Prostate gland (tissue), 2 donors: ENCODE results near the gene RANGRF.

Source experiments
- CTCF ChIP-seq, 4 experiments: fragments of 200-600 bp in 2 of 4; fragments of 450-650 bp in 2 of 4; sonication (generic) in 2 of 4; IDR thresholded peaks; 1 replicate in 3 of 4; 2 replicates in 1 of 4; pipeline ENCODE4 v1.5.1; 2016 to 2019; ENCODE audit warnings: antibody characterized with exemption in 4 of 4, mild to moderate bottlenecking in 2 of 4, moderate library complexity in 2 of 4
- POLR2A ChIP-seq: fragments of 450-650 bp; IDR thresholded peaks from one replicate; pipeline ENCODE4 v1.6.1; 2016; ENCODE audit warnings: antibody characterized with exemption, mild to moderate bottlenecking

GRCh38 chr17:8337802-8338752 lies 49.6 kb downstream of the RANGRF start:
- TF ChIP-seq POLR2A (no peak), CTCF (IDR thresholded peaks at IDR 0.05) (no peak)
